ENCODE results near the gene CD101. TPM values are rescaled to one million over a fixed set of nuclear protein-coding genes. Genes with fewer than 3 reads are reported as not detected.

The CD101 gene
- total RNA-seq, 1 experiment from 2014 or later, result 1.8 TPM

- H3K27ac ChIP-seq (ENCODE audit: insufficient read length, low read depth, low read length), result no peak overlapping the region
- peaks cover 17 to 22% of the 10 kb centered on the region in 2 experiments for H3K4me1 Mint-ChIP-seq
- no peak overlapping the region for H3K9ac ChIP-seq (ENCODE audit: extremely low read depth, insufficient read length, low read length)
- H3K4ac ChIP-seq (ENCODE audit: low read depth, low read length), result no peak overlapping the region
- no peak overlapping the region for H4K91ac ChIP-seq (ENCODE audit: insufficient read length, low read depth, low read length)
- no peaks in the 10 kb centered on the region for H3K9me3 Mint-ChIP-seq
- H4K5ac ChIP-seq (ENCODE audit: insufficient read length, low read depth, low read length), result no peak overlapping the region
- no peaks in the 10 kb centered on the region for H3K9me3 ChIP-seq (ENCODE audit: control insufficient read depth, low read depth, low read length)
- H3K27me3 Mint-ChIP-seq (ENCODE audit: low read depth), result peaks cover 2% of the 10 kb centered on the region; the same call in 1 of the 2 replicates
- H4K20me1 ChIP-seq (ENCODE audit: control insufficient read depth, insufficient read depth, insufficient read length), result no peaks in the 10 kb centered on the region
- no peaks in the 10 kb centered on the region for H3K36me3 Mint-ChIP-seq (ENCODE audit: insufficient read depth in 1 of 3, low read depth in 3 of 3)
- H2BK120ac ChIP-seq (ENCODE audit: low read depth, low read length, poor library complexity, severe bottlenecking), result no peak overlapping the region
- no peak overlapping the region for H3K4me3 Mint-ChIP-seq
- H2BK20ac ChIP-seq (ENCODE audit: low read depth, low read length, poor library complexity, severe bottlenecking), result no peak overlapping the region
- H3K79me1 ChIP-seq (ENCODE audit: insufficient read depth, low read depth, low read length, poor library complexity, severe bottlenecking), result no peaks in the 10 kb centered on the region
- no CpG with 5 or more reads among the region's 3 CpGs for WGBS (ENCODE audit: extremely low coverage, insufficient read length, low lambda C conversion rate)
- no peak overlapping the region for H3K18ac ChIP-seq (ENCODE audit: insufficient read length, low read depth, low read length)
- no peak overlapping the region for H2BK12ac ChIP-seq (ENCODE audit: insufficient read length, low read depth, low read length)
- no peaks in the 10 kb centered on the region for H3K79me2 ChIP-seq (ENCODE audit: insufficient read depth, low read length)
- H4K8ac ChIP-seq (replicated peaks; ENCODE audit: insufficient read length, low read depth, low read length), result no peak overlapping the region
- H2AFZ ChIP-seq (ENCODE audit: low read length), result no peak overlapping the region
- H3K56ac ChIP-seq (ENCODE audit: insufficient read length, low read depth, low read length), result no peak overlapping the region
- no peak for TF ChIP-seq CTCF (conservative IDR thresholded peaks at IDR 0.05)
- H2AK5ac ChIP-seq (ENCODE audit: insufficient read length, low read length), result no peak overlapping the region
- H3K23ac ChIP-seq (ENCODE audit: insufficient read length, low read depth, low read length), result no peak overlapping the region
- no peaks in the 10 kb centered on the region for H3K23me2 ChIP-seq (ENCODE audit: insufficient read length, low read depth, low read length, poor library complexity, severe bottlenecking)
- no peak overlapping the region; a peak in 1 of 7 replicates for H3K27ac Mint-ChIP-seq
- no peak for DNase-seq
- H3K4me1 ChIP-seq (ENCODE audit: insufficient read depth, low read length), result peaks cover 5% of the 10 kb centered on the region; the same call in 1 of the 2 replicates
- H3T11ph ChIP-seq (ENCODE audit: low read length), result no peak overlapping the region
- no peak overlapping the region for H3K4me2 ChIP-seq (ENCODE audit: insufficient read depth, insufficient read length, low read length)
- no peak overlapping the region for H2BK15ac ChIP-seq (ENCODE audit: low read depth, low read length)
- H3K14ac ChIP-seq (ENCODE audit: insufficient read depth, low read length), result no peak overlapping the region
- no peak overlapping the region for H2BK5ac ChIP-seq (ENCODE audit: insufficient read length, low read length)
- H3K27me3 ChIP-seq (ENCODE audit: insufficient read depth, low read length), result no peaks in the 10 kb centered on the region; the same call in 1 of the 2 replicates
Observed at GRCh38 chr1:116999596-116999995, 2.0 kb upstream of the CD101 start.

Measured in H9 (cell line).